H9 (cell line): Measurements from ENCODE around the gene KRTAP4-12. TPM values are rescaled to one million over a fixed set of nuclear protein-coding genes. Genes with fewer than 3 reads are reported as not detected.
"Not testable (repeated sequence)": the region's sequence is repeated elsewhere in the genome, so short reads cannot be mapped to it uniquely, and the experiment has no call there.

Experiments used
- DNase-seq: peaks from one replicate; pipeline ENCODE4 v3.0.0-alpha.2; 2017
- H2AFZ ChIP-seq: one replicate; pipeline ENCODE4 v1.6.1; 2013; ENCODE audit warnings: mild to moderate bottlenecking, low read length, control low read depth, moderate library complexity
- H2AK5ac ChIP-seq: 2 replicates; pipeline ENCODE4 v1.6.1; 2013; ENCODE audit warnings: low read length, control low read depth, mixed read lengths; ENCODE audit not compliant: insufficient read length
- H2BK120ac ChIP-seq: one replicate; pipeline ENCODE4 v1.6.1; 2013; ENCODE audit warnings: low read depth, mild to moderate bottlenecking, low read length, control low read depth, inconsistent platforms; ENCODE audit not compliant: poor library complexity, severe bottlenecking
- H2BK12ac ChIP-seq: 2 replicates; pipeline ENCODE4 v1.6.1; 2013; ENCODE audit warnings: low read length, control low read depth, mixed read lengths, low read depth; ENCODE audit not compliant: insufficient read length
- H2BK15ac ChIP-seq: 2 replicates; pipeline ENCODE4 v1.6.1; 2013; ENCODE audit warnings: low read depth, low read length, control low read depth
- H2BK20ac ChIP-seq: one replicate; pipeline ENCODE4 v1.6.1; 2013; ENCODE audit warnings: low read depth, mild to moderate bottlenecking, low read length, control low read depth, inconsistent platforms; ENCODE audit not compliant: poor library complexity, severe bottlenecking
- H2BK5ac ChIP-seq: 2 replicates; pipeline ENCODE4 v1.6.1; 2013; ENCODE audit warnings: low read length, control low read depth, mixed read lengths; ENCODE audit not compliant: insufficient read length
- H3K14ac ChIP-seq: 2 replicates; pipeline ENCODE4 v1.6.1; 2013; ENCODE audit warnings: low read length, control low read depth; ENCODE audit not compliant: insufficient read depth
- H3K18ac ChIP-seq: 2 replicates; pipeline ENCODE4 v1.6.1; 2013; ENCODE audit warnings: low read depth, mild to moderate bottlenecking, mixed read lengths, low read length, control low read depth; ENCODE audit not compliant: insufficient read length
- H3K23ac ChIP-seq: 2 replicates; pipeline ENCODE4 v1.6.1; 2013; ENCODE audit warnings: low read length, control low read depth, mixed read lengths, low read depth; ENCODE audit not compliant: insufficient read length
- H3K23me2 ChIP-seq: 2 replicates; pipeline ENCODE4 v1.6.1; 2013; ENCODE audit warnings: low read depth, mild to moderate bottlenecking, mixed read lengths, low read length, control low read depth; ENCODE audit not compliant: insufficient read length, poor library complexity, severe bottlenecking
- H3K27ac ChIP-seq: 2 replicates; pipeline ENCODE4 v1.5.1; 2013; ENCODE audit warnings: low read length, control low read depth, mixed read lengths, low read depth; ENCODE audit not compliant: insufficient read length
- H3K27me3 ChIP-seq: 2 replicates; pipeline ENCODE4 v1.6.1; 2013; ENCODE audit warnings: low read length, control low read depth, inconsistent platforms; ENCODE audit not compliant: insufficient read depth
- H3K4ac ChIP-seq: 2 replicates; pipeline ENCODE4 v1.6.1; 2013; ENCODE audit warnings: low read depth, mild to moderate bottlenecking, control low read depth, inconsistent platforms, low read length, moderate library complexity
- H3K4me1 ChIP-seq: 2 replicates; pipeline ENCODE4 v1.6.1; 2013; ENCODE audit warnings: low read length, control low read depth, inconsistent platforms; ENCODE audit not compliant: insufficient read depth
- H3K4me2 ChIP-seq: 2 replicates; pipeline ENCODE4 v1.6.1; 2013; ENCODE audit warnings: low read length, control low read depth, mixed read lengths; ENCODE audit not compliant: insufficient read length, insufficient read depth
- H3K56ac ChIP-seq: 2 replicates; pipeline ENCODE4 v1.6.1; 2013; ENCODE audit warnings: low read depth, mild to moderate bottlenecking, mixed read lengths, low read length, control low read depth; ENCODE audit not compliant: insufficient read length
- H3K79me1 ChIP-seq: 2 replicates; pipeline ENCODE4 v1.6.1; 2013; ENCODE audit warnings: low read depth, mild to moderate bottlenecking, moderate library complexity, low read length, control low read depth, inconsistent platforms; ENCODE audit not compliant: insufficient read depth, poor library complexity, severe bottlenecking
- H3K79me2 ChIP-seq: 2 replicates; pipeline ENCODE4 v1.6.1; 2013; ENCODE audit warnings: low read length, control low read depth, inconsistent platforms; ENCODE audit not compliant: insufficient read depth
- H3K9ac ChIP-seq: 2 replicates; pipeline ENCODE4 v1.6.1; 2013; ENCODE audit warnings: low read length, control low read depth, mixed read lengths; ENCODE audit not compliant: insufficient read length; ENCODE audit errors: extremely low read depth
- H3K9me3 ChIP-seq: one replicate; pipeline ENCODE4 v1.6.1; 2013; ENCODE audit warnings: low read depth, low read length, inconsistent platforms; ENCODE audit not compliant: control insufficient read depth
- H3T11ph ChIP-seq: one replicate; pipeline ENCODE4 v1.6.1; 2013; ENCODE audit warnings: mild to moderate bottlenecking, low read length, control low read depth, inconsistent platforms
- H4K20me1 ChIP-seq: one replicate; pipeline ENCODE4 v1.6.1; 2013; ENCODE audit not compliant: control insufficient read depth, insufficient read length, insufficient read depth
- H4K5ac ChIP-seq: 2 replicates; pipeline ENCODE4 v1.6.1; 2013; ENCODE audit warnings: low read depth, mild to moderate bottlenecking, mixed read lengths, low read length, control low read depth; ENCODE audit not compliant: insufficient read length
- H4K8ac ChIP-seq: replicated peaks from 2 replicates; pipeline ENCODE4 v1.6.1; 2013; ENCODE audit warnings: low read length, control low read depth, mixed read lengths, low read depth; ENCODE audit not compliant: insufficient read length
- H4K91ac ChIP-seq: 2 replicates; pipeline ENCODE4 v1.6.1; 2013; ENCODE audit warnings: low read depth, mild to moderate bottlenecking, moderate library complexity, mixed read lengths, low read length, control low read depth; ENCODE audit not compliant: insufficient read length
- H3K27ac Mint-ChIP-seq, 3 experiments: 2 replicates in 2 of 3; 3 replicates in 1 of 3; pipeline ENCODE4 v1.8.0; 2020 to 2021; ENCODE audit warnings: mixed read lengths in 3 of 3, mild to moderate bottlenecking in 1 of 3, moderate library complexity in 1 of 3
- H3K27me3 Mint-ChIP-seq: 2 replicates; pipeline ENCODE4 v1.8.0; 2021; ENCODE audit warnings: low read depth, mild to moderate bottlenecking, moderate library complexity, mixed read lengths
- H3K36me3 Mint-ChIP-seq, 3 experiments: 2 replicates in 2 of 3; 3 replicates in 1 of 3; pipeline ENCODE4 v1.8.0; 2020 to 2021; ENCODE audit warnings: low read depth in 3 of 3, mixed read lengths in 3 of 3; ENCODE audit not compliant: insufficient read depth in 1 of 3
- H3K4me1 Mint-ChIP-seq, 2 experiments: 2 replicates each; pipeline ENCODE4 v1.8.0; 2020; ENCODE audit warnings: mixed read lengths in 2 of 2
- H3K4me3 Mint-ChIP-seq, 2 experiments: 2 replicates in 1 of 2; 3 replicates in 1 of 2; pipeline ENCODE4 v1.8.0; 2020 to 2021; ENCODE audit warnings: mild to moderate bottlenecking in 2 of 2, mixed read lengths in 2 of 2, moderate library complexity in 1 of 2
- H3K9me3 Mint-ChIP-seq, 2 experiments: 2 replicates in 1 of 2; 3 replicates in 1 of 2; pipeline ENCODE4 v1.8.0; 2020; ENCODE audit warnings: mild to moderate bottlenecking in 2 of 2, mixed read lengths in 2 of 2, moderate library complexity in 1 of 2
- CTCF ChIP-seq: fragments of 200-600 bp; sonication (generic); conservative IDR thresholded peaks from 3 replicates; pipeline ENCODE4 v1.8.0; 2021; ENCODE audit warnings: antibody characterized with exemption, mild to moderate bottlenecking
- WGBS: extraction: QIAGEN DNeasy Blood & Tissue Kit; methylation state at CpG from one replicate; pipeline ENCODE4 v1.1.7; 2013; ENCODE audit warnings: missing lambda C conversion rate, low lambda C conversion rate, mixed read lengths; ENCODE audit not compliant: insufficient read length; ENCODE audit errors: extremely low coverage; 5-methylcytosine and 5-hydroxymethylcytosine counted together
- total RNA-seq: library from RNA; stranded (reverse); gene quantifications from 2 replicates; pipeline ENCODE4 v1.2.1, GENCODE V29; 2021

KRTAP4-12 gene
- total RNA-seq, 1 experiment from 2014 or later: not detected

DNA sequence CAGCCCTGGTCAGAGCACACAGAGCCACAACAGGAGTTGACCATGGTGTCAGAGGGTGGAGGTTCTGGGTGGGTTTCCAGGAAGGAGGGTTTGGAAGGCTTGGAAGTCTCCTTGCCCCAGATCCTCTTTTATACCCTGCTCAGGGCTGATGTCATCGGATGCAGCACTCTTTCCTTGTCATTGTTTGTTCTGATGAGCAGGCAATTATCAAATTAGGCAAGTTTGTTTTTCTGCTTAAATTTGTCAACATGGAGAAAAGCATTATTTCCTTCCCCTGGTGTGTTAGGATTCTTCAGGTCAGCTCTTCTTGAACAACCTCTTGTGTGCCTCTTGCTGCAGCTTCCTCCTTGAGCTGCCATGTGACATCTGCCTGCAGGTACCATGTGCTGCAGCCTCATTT, 36.7 kb upstream of the KRTAP4-12 start, which contains the start of gene KRTAP4-4:
Gene KRTAP4-4, minus strand, starts transcription at position 101 of the 400 bp plus-strand sequence. Its CDS starts 57 bp downstream, at position 44.
- H3K23me2 ChIP-seq: no peaks in the 10 kb centered on the region
- no peak within 1 kb of the TSS for H2BK20ac ChIP-seq
- H3K9me3 ChIP-seq: no peaks in the 10 kb centered on the region
- H4K91ac ChIP-seq: no peak within 1 kb of the TSS
- H3K27me3 ChIP-seq: no peaks in the 10 kb centered on the region
- H3K23ac ChIP-seq: no peak within 1 kb of the TSS
- no peaks in the 10 kb centered on the region for H3K27me3 Mint-ChIP-seq
- H3K9me3 Mint-ChIP-seq: no peaks in the 10 kb centered on the region
- no peak within 1 kb of the TSS for H4K8ac ChIP-seq
- no peak within 1 kb of the TSS for H2BK120ac ChIP-seq
- no peak within 1 kb of the TSS for H3K14ac ChIP-seq
- no peak within 1 kb of the TSS for H3K4me3 Mint-ChIP-seq
- H3K79me1 ChIP-seq: no peaks in the 10 kb centered on the region
- no peak within 1 kb of the TSS for H2AFZ ChIP-seq
- no peak within 1 kb of the TSS for H2BK5ac ChIP-seq
- H3K4me1 ChIP-seq: no peaks in the 10 kb centered on the region
- H2BK15ac ChIP-seq: no peak within 1 kb of the TSS
- DNase-seq: no peak
- peak within 1 kb of the TSS; percentile 24 for H3K18ac ChIP-seq
- H3K4ac ChIP-seq: no peak within 1 kb of the TSS
- H3K27ac Mint-ChIP-seq: no peak within 1 kb of the TSS; a peak in 1 of 7 replicates
- no peak within 1 kb of the TSS for H2BK12ac ChIP-seq
- no peak within 1 kb of the TSS for H3K9ac ChIP-seq
- no peak within 1 kb of the TSS for H2AK5ac ChIP-seq
- H3T11ph ChIP-seq: no peak within 1 kb of the TSS
- H3K4me1 Mint-ChIP-seq: peaks cover 0 to 3% of the 10 kb centered on the region in 2 experiments; a peak in 1 of 4 replicates
- no peaks in the 10 kb centered on the region for H3K79me2 ChIP-seq
- H3K4me2 ChIP-seq: no peak within 1 kb of the TSS
- TF ChIP-seq CTCF: no peak
- H4K20me1 ChIP-seq: no peaks in the 10 kb centered on the region
- no peak within 1 kb of the TSS for H3K56ac ChIP-seq
- no peak within 1 kb of the TSS for H4K5ac ChIP-seq
- H3K27ac ChIP-seq: no peak within 1 kb of the TSS
- no CpG with 5 or more reads among the region's 1 CpG for WGBS
- H3K36me3 Mint-ChIP-seq: no peaks in the 10 kb centered on the region

- not testable (repeated sequence) for H2BK5ac ChIP-seq, H2AK5ac ChIP-seq, H3K27ac Mint-ChIP-seq, H4K20me1 ChIP-seq, H3K23me2 ChIP-seq, H3K4ac ChIP-seq, H2BK12ac ChIP-seq, H2BK15ac ChIP-seq, H3K79me2 ChIP-seq, H3K9ac ChIP-seq, H3K27me3 ChIP-seq, H3T11ph ChIP-seq, H4K5ac ChIP-seq, H2BK120ac ChIP-seq, H3K18ac ChIP-seq, H3K4me2 ChIP-seq, H3K27me3 Mint-ChIP-seq, H4K8ac ChIP-seq, H3K9me3 Mint-ChIP-seq, H3K4me1 ChIP-seq, H3K23ac ChIP-seq, H2BK20ac ChIP-seq, H4K91ac ChIP-seq, H2AFZ ChIP-seq, H3K36me3 Mint-ChIP-seq, H3K4me3 Mint-ChIP-seq, H3K9me3 ChIP-seq, H3K4me1 Mint-ChIP-seq, H3K14ac ChIP-seq, H3K27ac ChIP-seq, H3K56ac ChIP-seq, DNase-seq, H3K79me1 ChIP-seq
- WGBS: no CpG with 5 or more reads among the region's 3 CpGs
Observed at GRCh38 chr17:41160190-41160589, 36.2 kb upstream of the KRTAP4-12 start.
